Measurements from ENCODE around the gene PSMF1. TPM values are rescaled to one million over a fixed set of nuclear protein-coding genes. Genes with fewer than 3 reads are reported as not detected.

Gene PSMF1
- total and polyA plus RNA-seq, 2 experiments from 2014 or later = 73.7 to 84.2 TPM

GRCh38 chr20:1209447-1210387 is 91.3 kb downstream of the PSMF1 start (continued):
- TF ChIP-seq ZNF462 (CRISPR knock-in tag; IDR thresholded peaks at IDR 0.05) (no peak), ZNF114 (CRISPR knock-in tag; IDR thresholded peaks at IDR 0.05) (no peak)

DNA sequence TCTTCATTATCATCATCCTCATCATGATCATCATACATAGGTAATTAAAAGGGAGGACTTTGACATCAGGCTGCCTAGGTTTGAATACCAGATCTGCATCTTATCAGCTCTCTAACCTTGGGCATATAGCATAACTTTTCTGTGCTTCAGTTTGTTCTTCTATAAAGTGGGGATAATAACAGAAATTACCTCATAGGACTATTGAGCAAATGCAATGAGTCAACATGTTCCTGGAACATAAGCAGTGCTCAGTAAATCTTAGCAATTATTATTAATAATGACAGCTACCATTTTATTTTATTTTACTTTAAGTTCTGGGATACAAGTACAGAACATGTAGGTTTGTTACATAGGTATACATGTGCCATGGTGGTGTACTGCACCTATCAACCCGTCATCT is 92.1 kb downstream of the PSMF1 start:
- Mint-ChIP-seq H3K27me3 (ENCODE audit: insufficient read depth, low read depth, poor library complexity) (no peaks in the 10 kb centered on the region), H3K27ac (no peak overlapping the region), H3K4me1 (peaks cover 16% of the 10 kb centered on the region), H3K4me3 (no peak overlapping the region), H3K36me3 (ENCODE audit: low read depth) (no peaks in the 10 kb centered on the region), H3K9me3 (peaks cover 1% of the 10 kb centered on the region; the same call in 1 of the 3 replicates)
- no peaks in the 10 kb centered on the region for H3K36me3 ChIP-seq (ENCODE audit: insufficient read depth)
- H3K79me2 ChIP-seq (replicated peaks; ENCODE audit: insufficient read depth) = no peaks in the 10 kb centered on the region
- H4K20me1 ChIP-seq (replicated peaks; ENCODE audit: insufficient read depth) = no peaks in the 10 kb centered on the region; the same call in 1 of the 2 replicates
- H3K27me3 ChIP-seq (ENCODE audit: insufficient read depth) = no peaks in the 10 kb centered on the region
- no peak overlapping the region for H2AFZ ChIP-seq
- ATAC-seq = no peak
- no peak overlapping the region for H3K4me2 ChIP-seq
- DNase-seq (ENCODE audit: low spot score) = no peak
- H3K4me1 ChIP-seq (ENCODE audit: insufficient read depth) = peaks cover 16% of the 10 kb centered on the region
- H3K27ac ChIP-seq (ENCODE audit: low read depth) = no peak overlapping the region
- no peaks in the 10 kb centered on the region for H3K9me2 ChIP-seq (ENCODE audit: insufficient read depth)
- no peaks in the 10 kb centered on the region for H3F3A ChIP-seq (replicated peaks; ENCODE audit: low read depth)
- H3K4me3 ChIP-seq = no peak overlapping the region
- TF ChIP-seq ZNF331 (CRISPR knock-in tag; IDR thresholded peaks at IDR 0.05; ENCODE audit: low read depth) (no peak), POLR2AphosphoS5 (IDR thresholded peaks at IDR 0.05; ENCODE audit: low read depth) (no peak), STAT1 (IDR thresholded peaks at IDR 0.05; ENCODE audit: unreplicated experiment) (no peak), ZNF114 (CRISPR knock-in tag; IDR thresholded peaks at IDR 0.05) (no peak), CREB1 (CRISPR knock-in tag; IDR thresholded peaks at IDR 0.05; ENCODE audit: low read depth) (no peak), JUNB (IDR thresholded peaks at IDR 0.05; ENCODE audit: unreplicated experiment) (no peak), EZH2 (IDR thresholded peaks at IDR 0.05; ENCODE audit: low read depth, unreplicated experiment) (no peak)
- TF ChIP-seq, protein P1, sequence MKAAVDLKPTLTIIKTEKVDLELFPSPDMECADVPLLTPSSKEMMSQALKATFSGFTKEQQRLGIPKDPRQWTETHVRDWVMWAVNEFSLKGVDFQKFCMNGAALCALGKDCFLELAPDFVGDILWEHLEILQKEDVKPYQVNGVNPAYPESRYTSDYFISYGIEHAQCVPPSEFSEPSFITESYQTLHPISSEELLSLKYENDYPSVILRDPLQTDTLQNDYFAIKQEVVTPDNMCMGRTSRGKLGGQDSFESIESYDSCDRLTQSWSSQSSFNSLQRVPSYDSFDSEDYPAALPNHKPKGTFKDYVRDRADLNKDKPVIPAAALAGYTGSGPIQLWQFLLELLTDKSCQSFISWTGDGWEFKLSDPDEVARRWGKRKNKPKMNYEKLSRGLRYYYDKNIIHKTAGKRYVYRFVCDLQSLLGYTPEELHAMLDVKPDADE (IDR thresholded peaks at IDR 0.05) = no peak
- TF ChIP-seq, protein P2, sequence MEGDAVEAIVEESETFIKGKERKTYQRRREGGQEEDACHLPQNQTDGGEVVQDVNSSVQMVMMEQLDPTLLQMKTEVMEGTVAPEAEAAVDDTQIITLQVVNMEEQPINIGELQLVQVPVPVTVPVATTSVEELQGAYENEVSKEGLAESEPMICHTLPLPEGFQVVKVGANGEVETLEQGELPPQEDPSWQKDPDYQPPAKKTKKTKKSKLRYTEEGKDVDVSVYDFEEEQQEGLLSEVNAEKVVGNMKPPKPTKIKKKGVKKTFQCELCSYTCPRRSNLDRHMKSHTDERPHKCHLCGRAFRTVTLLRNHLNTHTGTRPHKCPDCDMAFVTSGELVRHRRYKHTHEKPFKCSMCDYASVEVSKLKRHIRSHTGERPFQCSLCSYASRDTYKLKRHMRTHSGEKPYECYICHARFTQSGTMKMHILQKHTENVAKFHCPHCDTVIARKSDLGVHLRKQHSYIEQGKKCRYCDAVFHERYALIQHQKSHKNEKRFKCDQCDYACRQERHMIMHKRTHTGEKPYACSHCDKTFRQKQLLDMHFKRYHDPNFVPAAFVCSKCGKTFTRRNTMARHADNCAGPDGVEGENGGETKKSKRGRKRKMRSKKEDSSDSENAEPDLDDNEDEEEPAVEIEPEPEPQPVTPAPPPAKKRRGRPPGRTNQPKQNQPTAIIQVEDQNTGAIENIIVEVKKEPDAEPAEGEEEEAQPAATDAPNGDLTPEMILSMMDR (conservative IDR thresholded peaks at IDR 0.05; ENCODE audit: low read depth in 2 of 2) = no peak
